Osteoblast (primary cell): Measurements from ENCODE around the gene TXLNA. TPM values are rescaled to one million over a fixed set of nuclear protein-coding genes. Genes with fewer than 3 reads are reported as not detected.

ENCODE experiments used
- DNase-seq: peaks from one replicate; pipeline ENCODE4 v3.0.0; 2011; ENCODE audit warnings: low spot score, mixed read lengths; ENCODE audit not compliant: insufficient read length; ENCODE audit errors: missing footprints
- H2AFZ ChIP-seq: 2 replicates; pipeline ENCODE4 v1.6.0; 2011; ENCODE audit warnings: mild to moderate bottlenecking, low read length
- H3K27ac ChIP-seq: 2 replicates; pipeline ENCODE4 v1.5.1; 2011; ENCODE audit warnings: mild to moderate bottlenecking, low read depth, low read length, moderate library complexity
- H3K27me3 ChIP-seq: 2 replicates; pipeline ENCODE4 v1.6.0; 2012; ENCODE audit warnings: mild to moderate bottlenecking, control low read depth, inconsistent platforms, low read length, moderate library complexity; ENCODE audit not compliant: insufficient read depth
- H3K36me3 ChIP-seq: 2 replicates; pipeline ENCODE4 v1.5.1; 2011; ENCODE audit warnings: mild to moderate bottlenecking, low read length, control low read depth, moderate library complexity; ENCODE audit not compliant: insufficient read depth
- H3K4me1 ChIP-seq: 2 replicates; pipeline ENCODE4 v1.5.1; 2011; ENCODE audit warnings: mild to moderate bottlenecking, low read length, control low read depth, moderate library complexity; ENCODE audit not compliant: insufficient read depth
- H3K4me2 ChIP-seq: 2 replicates; pipeline ENCODE4 v1.6.0; 2011; ENCODE audit warnings: mild to moderate bottlenecking, low read length; ENCODE audit not compliant: insufficient read depth
- H3K4me3 ChIP-seq: fragments of 200-600 bp; sonication (generic); 3 replicates; pipeline ENCODE4 v1.5.1; 2012; ENCODE audit warnings: mild to moderate bottlenecking, low read length, inconsistent platforms; ENCODE audit not compliant: insufficient read depth
- H3K79me2 ChIP-seq: 2 replicates; pipeline ENCODE4 v1.6.0; 2012; ENCODE audit warnings: mild to moderate bottlenecking, low read length, control low read depth, inconsistent platforms; ENCODE audit not compliant: insufficient read depth
- H3K9me3 ChIP-seq: 2 replicates; pipeline ENCODE4 v1.5.1; 2011; ENCODE audit warnings: low read depth, low read length, control low read depth
- H4K20me1 ChIP-seq: 2 replicates; pipeline ENCODE4 v1.6.0; 2012; ENCODE audit warnings: mild to moderate bottlenecking, low read length, control low read depth; ENCODE audit not compliant: insufficient read depth
- CTCF ChIP-seq: IDR thresholded peaks from 2 replicates; pipeline ENCODE4 v1.5.1; 2011; ENCODE audit warnings: mild to moderate bottlenecking, low read depth, low read length, moderate library complexity; ENCODE audit errors: extremely low read depth
- total RNA-seq: library from RNA; depleted of rRNA; stranded (reverse); fragments of >200 nt; gene quantifications from 2 replicates; pipeline ENCODE4 v1.2.3, GENCODE V29; 2012

The TXLNA gene
- total RNA-seq, 1 donor: 136 TPM

GRCh38 chr1:32180186-32181060 is 948 bp downstream of the TXLNA start:
- Histone ChIP-seq H3K4me1 (peaks cover 24% of the 10 kb centered on the region), H3K27me3 (no peaks in the 10 kb centered on the region), H3K36me3 (peaks cover 28% of the 10 kb centered on the region), H3K27ac (peak overlapping the region; percentile 97), H2AFZ (peak overlapping the region; percentile 63), H3K79me2 (peaks cover 50% of the 10 kb centered on the region), H3K9me3 (no peaks in the 10 kb centered on the region), H4K20me1 (peaks cover 34% of the 10 kb centered on the region), H3K4me2 (peak overlapping the region; percentile 97), H3K4me3 (peak overlapping the region; percentile 89)
- TF ChIP-seq CTCF: no peak
- peak; percentile 93 for DNase-seq

GRCh38 chr1:32181065-32181464 is 1.6 kb downstream of the TXLNA start:
- peak overlapping the region; percentile 97 for H3K27ac ChIP-seq

DNA sequence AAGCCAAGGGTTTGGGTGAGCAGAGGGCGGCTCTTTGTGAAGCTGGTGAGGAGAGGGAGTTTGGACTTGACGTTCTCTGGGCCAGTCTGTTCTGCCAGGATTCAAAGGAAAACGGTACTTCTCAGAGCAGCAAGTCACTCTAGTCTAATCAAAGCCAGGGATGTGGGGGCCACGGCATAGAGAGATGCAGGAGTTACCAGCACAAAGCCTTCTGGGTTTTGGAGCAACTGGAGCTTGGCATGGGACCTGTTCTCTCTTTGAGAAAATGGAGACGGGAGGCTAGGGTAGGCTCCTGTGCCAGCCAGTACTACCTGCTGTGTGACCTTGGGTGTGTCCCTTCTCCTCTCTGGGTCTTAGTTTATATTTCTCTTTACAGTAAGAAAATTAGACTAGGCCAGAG is 2.1 kb downstream of the TXLNA start:
- Histone ChIP-seq H3K4me2 (peak overlapping the region; percentile 97), H3K27me3 (no peaks in the 10 kb centered on the region), H2AFZ (no peak overlapping the region), H3K4me3 (peak overlapping the region; percentile 89), H3K36me3 (peaks cover 38% of the 10 kb centered on the region), H3K27ac (peak overlapping the region; percentile 97), H3K9me3 (no peaks in the 10 kb centered on the region), H3K4me1 (peaks cover 24% of the 10 kb centered on the region), H4K20me1 (peaks cover 44% of the 10 kb centered on the region), H3K79me2 (peaks cover 61% of the 10 kb centered on the region)
- TF ChIP-seq CTCF: no peak
- no peak for DNase-seq

More at GRCh38 chr1:32181065-32181464, 1.6 kb downstream of the TXLNA start:
- TF ChIP-seq CTCF: no peak
- Histone ChIP-seq H3K4me2 (peak overlapping the region; percentile 97), H2AFZ (no peak overlapping the region), H3K27me3 (no peaks in the 10 kb centered on the region), H3K4me3 (peak overlapping the region; percentile 89), H3K79me2 (peaks cover 56% of the 10 kb centered on the region), H3K36me3 (peaks cover 33% of the 10 kb centered on the region), H3K9me3 (no peaks in the 10 kb centered on the region), H4K20me1 (peaks cover 39% of the 10 kb centered on the region), H3K4me1 (peaks cover 24% of the 10 kb centered on the region)
- no peak for DNase-seq

DNA sequence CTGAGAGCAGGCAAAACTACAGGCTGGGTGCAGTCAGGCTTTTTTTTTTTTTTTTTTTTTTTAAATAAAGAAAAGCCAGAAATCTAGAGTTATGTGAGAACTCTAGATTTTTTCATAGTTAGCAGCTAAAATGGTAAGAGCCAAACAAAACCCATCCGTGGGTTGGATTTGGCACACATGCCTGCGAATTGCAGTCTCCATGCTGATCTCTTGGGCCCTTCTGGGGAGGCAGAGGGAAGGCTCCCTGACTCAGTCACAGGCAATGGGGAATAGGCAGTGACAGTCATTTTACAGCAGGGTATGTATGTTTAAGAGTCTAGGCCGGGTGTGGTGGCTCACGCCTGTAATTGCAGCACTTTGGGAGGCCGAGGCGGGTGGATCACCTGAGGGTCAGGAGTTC is 2.6 kb downstream of the TXLNA start:
- Histone ChIP-seq H3K4me2 (peak overlapping the region; percentile 97), H3K4me3 (peak overlapping the region; percentile 89), H3K9me3 (no peaks in the 10 kb centered on the region), H3K36me3 (peaks cover 43% of the 10 kb centered on the region), H2AFZ (no peak overlapping the region), H4K20me1 (peaks cover 49% of the 10 kb centered on the region), H3K4me1 (peaks cover 24% of the 10 kb centered on the region), H3K27me3 (no peaks in the 10 kb centered on the region), H3K27ac (peak overlapping the region; percentile 97), H3K79me2 (peaks cover 66% of the 10 kb centered on the region)
- DNase-seq: peak; percentile 91
- no peak for TF ChIP-seq CTCF
